HG03196 (cell line): ENCODE data around the gene CARHSP1.
"Not testable (repeated sequence)": the region's sequence is repeated elsewhere in the genome, so short reads cannot be mapped to it uniquely, and the experiment has no call there.

Experiments
- ATAC-seq: cut with Tn5 transposase; IDR thresholded peaks from one replicate; pipeline ENCODE4 v1.9.1; 2021; ENCODE audit not compliant: unreplicated experiment

Gene CARHSP1

GRCh38 chr16:8873866-8874195 is 5.0 kb upstream of the CARHSP1 start:
- not testable (repeated sequence) for ATAC-seq

- ATAC-seq = no peak
Measured at GRCh38 chr16:8872967-8873865, 4.4 kb upstream of the CARHSP1 start.

GRCh38 chr16:8872071-8872470 is 3.3 kb upstream of the CARHSP1 start:
- no peak for ATAC-seq

GRCh38 chr16:8869988-8870241 is 1.1 kb upstream of the CARHSP1 start:
- ATAC-seq = not testable (repeated sequence)

- ATAC-seq = no peak
Measured at GRCh38 chr16:8869212-8869987, 594 bp upstream of the CARHSP1 start.

- ATAC-seq = no peak
Measured at GRCh38 chr16:8867932-8868415, 832 bp downstream of the CARHSP1 start.

- ATAC-seq = no peak
Measured at GRCh38 chr16:8867216-8867931, 1.4 kb downstream of the CARHSP1 start.

- no peak for ATAC-seq
Measured at GRCh38 chr16:8866884-8867215, 2.0 kb downstream of the CARHSP1 start.

- no peak for ATAC-seq
Measured at GRCh38 chr16:8866118-8866883, 2.5 kb downstream of the CARHSP1 start.

- no peak for ATAC-seq
Measured at GRCh38 chr16:8865145-8865882, 3.5 kb downstream of the CARHSP1 start.

GRCh38 chr16:8864480-8865110 is 4.2 kb downstream of the CARHSP1 start:
- ATAC-seq = no peak

GRCh38 chr16:8863594-8864424 is 5.0 kb downstream of the CARHSP1 start:
- ATAC-seq = no peak

- no peak for ATAC-seq
Measured at GRCh38 chr16:8862309-8863130, 6.3 kb downstream of the CARHSP1 start.

GRCh38 chr16:8861563-8862308 is 7.1 kb downstream of the CARHSP1 start:
- no peak for ATAC-seq

- no peak for ATAC-seq
Measured at GRCh38 chr16:8859913-8860881, 8.6 kb downstream of the CARHSP1 start.
